MCF 10A (cell line): ENCODE data around the gene BRD7. TPM values are rescaled to one million over a fixed set of nuclear protein-coding genes. Genes with fewer than 3 reads are reported as not detected.

Experiments
- BruUV-seq: library from RNA; stranded (reverse); fragments of 400-500 nt; replicated peaks from 2 replicates; lab custom pipeline; 2021; lab: Mats Ljungman, UMichigan
- CTCF ChIA-PET: fragments of 300-600 bp; sonication (Branson Sonifier 250); formaldehyde crosslinking; extraction: SDS; loops from one replicate; lab custom pipeline; 2021; ENCODE audit warnings: antibody characterized with exemption, inconsistent platforms; lab: Yijun Ruan, JAX
- POLR2A ChIA-PET: fragments of 300-600, 350-650 bp; sonication (Branson Sonifier 250); formaldehyde crosslinking; extraction: SDS; loops from one replicate; lab custom pipeline; 2020; ENCODE audit warnings: antibody characterized with exemption, inconsistent platforms; lab: Yijun Ruan, JAX
- DNase-seq: peaks from one replicate; pipeline ENCODE4 v3.0.0-alpha.2; 2018; ENCODE audit not compliant: unreplicated experiment
- H3K27ac Mint-ChIP-seq: one replicate; pipeline ENCODE4 v1.8.0; 2022; ENCODE audit warnings: mild to moderate bottlenecking, low read depth, mixed read lengths; ENCODE audit not compliant: unreplicated experiment
- H3K27me3 Mint-ChIP-seq: one replicate; pipeline ENCODE4 v1.8.0; 2022; ENCODE audit warnings: mixed read lengths; ENCODE audit not compliant: insufficient read depth, unreplicated experiment
- H3K36me3 Mint-ChIP-seq: one replicate; pipeline ENCODE4 v1.8.0; 2022; ENCODE audit warnings: mild to moderate bottlenecking, moderate library complexity, mixed read lengths; ENCODE audit not compliant: insufficient read depth, unreplicated experiment
- H3K4me1 Mint-ChIP-seq: one replicate; pipeline ENCODE4 v1.8.0; 2022; ENCODE audit warnings: mixed read lengths; ENCODE audit not compliant: insufficient read depth, unreplicated experiment
- H3K4me3 Mint-ChIP-seq: one replicate; pipeline ENCODE4 v1.8.0; 2022; ENCODE audit warnings: mild to moderate bottlenecking, moderate library complexity, mixed read lengths; ENCODE audit not compliant: unreplicated experiment
- H3K9me3 Mint-ChIP-seq: one replicate; pipeline ENCODE4 v1.8.0; 2022; ENCODE audit warnings: mixed read lengths; ENCODE audit not compliant: unreplicated experiment
- intact Hi-C: fragments of 100-400 bp; cut with micrococcal nuclease; formaldehyde crosslinking; loops from 2 replicates; pipeline ENCODE4 v1.14.1; 2022
- total RNA-seq: library from RNA; stranded (reverse); gene quantifications from 2 replicates; pipeline ENCODE4 v1.2.3, GENCODE V29; 2022
- TF ChIP-seq, protein P1 (sequence below): fragments of 200-600 bp; IDR thresholded peaks from one replicate; pipeline ENCODE4 v1.8.0; 2022; ENCODE audit warnings: antibody characterized with exemption, mild to moderate bottlenecking; ENCODE audit not compliant: unreplicated experiment

Gene BRD7
- total RNA-seq, 1 experiment from 2014 or later = 75.9 TPM

DNA sequence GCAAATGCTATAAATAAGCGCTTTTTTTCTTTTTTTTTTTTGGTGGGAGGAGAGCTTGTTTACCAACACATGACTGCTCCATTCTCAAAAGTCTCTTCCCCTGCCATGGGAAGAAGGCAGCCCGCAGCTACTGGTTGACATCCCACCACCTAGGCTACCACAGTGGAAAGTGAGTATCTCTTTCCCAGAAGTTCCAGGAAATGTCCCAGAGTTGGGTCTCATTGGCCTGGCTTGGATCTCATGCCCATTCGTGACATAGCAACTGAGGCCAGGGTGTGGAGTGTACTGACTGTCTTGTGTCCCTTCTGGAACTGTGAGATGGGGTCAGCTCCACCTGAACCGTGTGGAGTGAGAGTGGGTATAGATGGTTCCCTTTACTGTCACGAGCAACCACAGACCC is 29.5 kb upstream of the BRD7 start:
- TF ChIP-seq, protein P1, sequence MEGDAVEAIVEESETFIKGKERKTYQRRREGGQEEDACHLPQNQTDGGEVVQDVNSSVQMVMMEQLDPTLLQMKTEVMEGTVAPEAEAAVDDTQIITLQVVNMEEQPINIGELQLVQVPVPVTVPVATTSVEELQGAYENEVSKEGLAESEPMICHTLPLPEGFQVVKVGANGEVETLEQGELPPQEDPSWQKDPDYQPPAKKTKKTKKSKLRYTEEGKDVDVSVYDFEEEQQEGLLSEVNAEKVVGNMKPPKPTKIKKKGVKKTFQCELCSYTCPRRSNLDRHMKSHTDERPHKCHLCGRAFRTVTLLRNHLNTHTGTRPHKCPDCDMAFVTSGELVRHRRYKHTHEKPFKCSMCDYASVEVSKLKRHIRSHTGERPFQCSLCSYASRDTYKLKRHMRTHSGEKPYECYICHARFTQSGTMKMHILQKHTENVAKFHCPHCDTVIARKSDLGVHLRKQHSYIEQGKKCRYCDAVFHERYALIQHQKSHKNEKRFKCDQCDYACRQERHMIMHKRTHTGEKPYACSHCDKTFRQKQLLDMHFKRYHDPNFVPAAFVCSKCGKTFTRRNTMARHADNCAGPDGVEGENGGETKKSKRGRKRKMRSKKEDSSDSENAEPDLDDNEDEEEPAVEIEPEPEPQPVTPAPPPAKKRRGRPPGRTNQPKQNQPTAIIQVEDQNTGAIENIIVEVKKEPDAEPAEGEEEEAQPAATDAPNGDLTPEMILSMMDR = no peak
- Mint-ChIP-seq H3K27me3 (no peaks in the 10 kb centered on the region), H3K4me1 (peaks cover 34% of the 10 kb centered on the region), H3K4me3 (no peak overlapping the region), H3K36me3 (no peaks in the 10 kb centered on the region), H3K9me3 (no peaks in the 10 kb centered on the region), H3K27ac (no peak overlapping the region)
- POLR2A ChIA-PET = interaction anchor here (1.0 kb wide), 1 partner anchor 14 kb away, joined by 3 read pairs; no protein-coding TSS in a partner anchor
- no TSS peak for BruUV-seq
- CTCF ChIA-PET = interaction anchor here (1.9 kb wide), 1 partner anchor 267 kb away, joined by 4 read pairs; no protein-coding TSS in a partner anchor
- no peak for DNase-seq
- intact Hi-C loops = no loop called here

DNA sequence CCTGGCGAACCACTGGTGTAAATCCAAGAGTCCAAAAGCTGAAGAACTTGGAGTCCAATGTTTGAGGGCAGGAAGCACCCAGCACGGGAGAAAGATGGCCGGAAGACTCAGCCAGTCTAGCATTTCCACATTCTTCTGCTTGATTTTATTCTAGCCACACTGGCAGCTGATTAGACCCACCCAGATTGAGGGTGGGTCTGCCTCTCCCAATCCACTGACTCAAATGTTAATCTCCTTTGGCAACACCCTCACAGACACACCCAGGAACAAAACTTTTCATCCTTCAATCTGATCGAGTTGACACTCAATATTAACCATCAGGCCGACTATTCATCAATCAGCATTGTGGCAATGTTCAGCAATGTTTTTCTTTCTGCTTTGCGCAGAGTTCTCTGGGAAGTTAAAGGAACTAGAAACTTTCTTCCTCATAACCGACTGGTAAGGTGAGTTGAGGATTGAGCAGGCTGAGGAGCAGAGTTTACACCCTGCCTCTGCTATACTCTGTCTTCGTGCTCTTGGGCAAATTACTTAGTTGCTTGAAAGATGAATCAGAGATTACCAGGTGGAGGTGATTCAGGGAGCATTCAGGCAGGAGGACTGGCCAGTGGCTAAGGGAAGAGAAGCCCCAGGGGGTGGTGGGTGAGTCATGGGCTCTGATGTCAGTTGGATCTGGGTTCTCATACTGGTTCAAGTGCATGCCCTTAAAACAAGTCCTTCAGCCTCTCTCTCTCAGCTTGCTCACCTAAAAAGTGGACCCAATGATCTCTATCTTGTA is 28.2 kb upstream of the BRD7 start:
- no peaks in the 10 kb centered on the region for H3K9me3 Mint-ChIP-seq
- ChIA-PET CTCF (interaction anchor here (0.7 to 1.9 kb wide), 4 partner anchors 18 to 345 kb away, joined by 3 to 4 read pairs (median 3); partner anchors contain the start of gene CYLD), POLR2A (interaction anchor here (0.5 to 1.5 kb wide), 5 partner anchors 12 to 36 kb away, joined by 3 to 5 read pairs (median 3); no protein-coding TSS in a partner anchor)
- peak overlapping the region; percentile 58 for H3K4me3 Mint-ChIP-seq
- TF ChIP-seq, protein P1 = no peak
- H3K27ac Mint-ChIP-seq = peak overlapping the region; percentile 84
- no peaks in the 10 kb centered on the region for H3K27me3 Mint-ChIP-seq
- H3K36me3 Mint-ChIP-seq = no peaks in the 10 kb centered on the region
- peak; percentile 96 for DNase-seq
- peaks cover 34% of the 10 kb centered on the region for H3K4me1 Mint-ChIP-seq
- TSS peak; percentile 39 for BruUV-seq
- intact Hi-C loops = no loop called here

DNA sequence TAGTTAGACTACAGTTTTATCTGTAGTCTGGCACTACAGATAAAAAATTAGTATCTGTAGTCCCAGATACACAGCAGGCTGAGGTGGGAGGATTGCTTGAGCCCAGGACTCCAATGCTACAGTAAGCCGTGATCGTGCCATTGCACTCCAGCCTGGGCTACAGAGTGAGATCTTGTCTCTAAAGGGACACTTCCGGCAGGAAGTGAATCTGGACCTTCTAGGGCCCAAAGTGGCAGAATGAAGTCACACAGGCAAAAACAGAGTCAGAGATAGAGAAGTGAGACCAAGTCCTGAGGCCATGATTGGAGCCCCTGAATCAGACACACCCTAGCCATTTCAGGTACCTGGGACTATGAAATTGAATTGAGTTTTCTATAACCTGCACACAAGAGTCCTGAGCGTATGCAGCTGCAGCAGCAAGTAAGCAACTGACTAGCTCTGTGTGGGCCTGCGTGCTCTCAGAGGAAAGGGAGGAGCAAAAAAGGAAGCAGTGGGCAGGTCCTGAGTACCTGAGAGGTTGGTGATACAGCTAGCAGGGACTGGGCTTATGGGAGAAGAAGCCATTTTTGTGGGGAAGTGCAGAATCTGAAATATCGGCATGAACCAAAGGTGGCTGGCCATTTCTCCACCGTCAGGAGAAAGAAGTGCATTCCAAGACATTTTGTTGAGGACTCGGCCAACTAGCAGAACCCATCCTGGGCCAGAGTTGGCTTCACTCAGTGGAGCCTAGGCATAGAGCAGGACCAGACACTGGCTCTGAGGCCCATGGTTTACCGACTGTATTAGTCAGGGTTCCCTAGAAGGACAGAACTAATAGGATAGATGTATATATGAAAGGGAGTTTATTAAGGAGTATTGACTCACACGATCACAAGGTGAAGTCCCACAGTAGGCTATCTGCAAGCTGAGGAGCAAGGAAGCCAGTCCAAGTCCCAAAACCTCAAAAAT is 27.2 kb upstream of the BRD7 start:
- peak; percentile 21 for DNase-seq
- CTCF ChIA-PET = interaction anchor here (0.7 to 1.9 kb wide), 6 partner anchors 17 to 346 kb away, joined by 3 to 6 read pairs (median 4); partner anchors contain the start of gene CYLD
- H3K4me1 Mint-ChIP-seq = peaks cover 34% of the 10 kb centered on the region
- TF ChIP-seq, protein P1 = no peak
- BruUV-seq = TSS peak; percentile 87
- H3K36me3 Mint-ChIP-seq = no peaks in the 10 kb centered on the region
- peak overlapping the region; percentile 58 for H3K4me3 Mint-ChIP-seq
- no peaks in the 10 kb centered on the region for H3K27me3 Mint-ChIP-seq
- no peaks in the 10 kb centered on the region for H3K9me3 Mint-ChIP-seq
- intact Hi-C loops = no loop called here
- POLR2A ChIA-PET = interaction anchor here (0.8 to 1.5 kb wide), 4 partner anchors 18 to 35 kb away, joined by 3 to 5 read pairs (median 4); partner anchors contain the start of gene BRD7
- H3K27ac Mint-ChIP-seq = peak overlapping the region; percentile 84
